HG03060 (cell line): Measurements from ENCODE around the gene MED16.
"Not testable (repeated sequence)": the region's sequence is repeated elsewhere in the genome, so short reads cannot be mapped to it uniquely, and the experiment has no call there.

Experiments used
- ATAC-seq: cut with Tn5 transposase; IDR thresholded peaks from one replicate; pipeline ENCODE4 v1.9.1; 2021; ENCODE audit warnings: low read depth, moderate number of reproducible peaks; ENCODE audit not compliant: unreplicated experiment

MED16 gene

GRCh38 chr19:840519-841206, 52.3 kb downstream of the MED16 start, which contains the start of gene PRTN3:
PRTN3 (plus strand) TSS chr19:840999; CDS start chr19:841009, 10 bp downstream.
- ATAC-seq: no peak

DNA sequence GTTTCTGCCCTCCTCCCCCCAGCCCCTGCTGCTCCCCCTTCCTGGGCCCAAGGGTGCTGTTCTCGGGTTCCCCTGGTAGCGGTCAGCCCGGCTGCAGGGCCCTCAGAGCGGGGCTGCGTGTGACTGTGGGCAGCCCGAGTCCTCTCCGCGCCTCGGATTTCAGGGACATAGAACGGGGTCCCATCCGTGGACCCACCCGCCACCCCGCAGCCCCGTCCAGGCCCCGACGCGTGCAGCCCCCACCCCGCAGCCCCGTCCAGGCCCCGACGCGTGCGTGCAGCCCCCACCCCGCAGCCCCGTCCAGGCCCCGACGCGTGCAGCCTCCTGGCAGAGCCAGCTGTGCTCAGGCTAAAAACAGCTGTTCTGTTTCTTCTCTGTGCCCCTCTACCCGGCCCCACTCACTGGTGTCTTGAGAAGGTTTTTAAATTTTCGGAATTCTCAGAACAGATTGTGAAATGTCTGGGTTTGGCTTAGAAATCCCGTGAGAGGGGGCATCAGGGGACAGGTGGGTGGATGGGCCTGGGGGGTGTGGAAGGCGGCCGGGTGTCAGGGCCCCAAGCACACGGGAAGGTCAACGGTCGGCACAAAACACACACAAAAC, 57.7 kb downstream of the MED16 start:
- ATAC-seq: no peak

DNA sequence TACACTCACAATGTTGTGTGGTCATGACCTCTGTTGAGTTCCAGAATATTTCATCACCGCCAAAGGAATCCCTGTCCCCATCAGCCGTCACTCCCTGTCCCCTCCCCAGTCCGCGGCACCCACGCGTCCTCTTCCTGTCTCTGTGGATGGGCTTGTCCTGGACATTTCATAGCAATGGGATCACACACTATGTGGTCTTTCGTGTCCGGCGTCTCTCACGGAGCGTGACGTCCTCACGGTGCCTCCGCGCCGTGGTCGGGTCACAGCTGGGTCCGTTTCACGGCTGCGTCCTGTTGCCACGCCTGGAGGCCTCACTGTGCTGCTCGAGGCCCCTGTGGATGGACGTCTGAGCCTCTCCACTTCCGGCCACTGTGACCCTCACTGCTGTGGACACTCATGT, 58.8 kb downstream of the MED16 start:
- no peak for ATAC-seq

DNA sequence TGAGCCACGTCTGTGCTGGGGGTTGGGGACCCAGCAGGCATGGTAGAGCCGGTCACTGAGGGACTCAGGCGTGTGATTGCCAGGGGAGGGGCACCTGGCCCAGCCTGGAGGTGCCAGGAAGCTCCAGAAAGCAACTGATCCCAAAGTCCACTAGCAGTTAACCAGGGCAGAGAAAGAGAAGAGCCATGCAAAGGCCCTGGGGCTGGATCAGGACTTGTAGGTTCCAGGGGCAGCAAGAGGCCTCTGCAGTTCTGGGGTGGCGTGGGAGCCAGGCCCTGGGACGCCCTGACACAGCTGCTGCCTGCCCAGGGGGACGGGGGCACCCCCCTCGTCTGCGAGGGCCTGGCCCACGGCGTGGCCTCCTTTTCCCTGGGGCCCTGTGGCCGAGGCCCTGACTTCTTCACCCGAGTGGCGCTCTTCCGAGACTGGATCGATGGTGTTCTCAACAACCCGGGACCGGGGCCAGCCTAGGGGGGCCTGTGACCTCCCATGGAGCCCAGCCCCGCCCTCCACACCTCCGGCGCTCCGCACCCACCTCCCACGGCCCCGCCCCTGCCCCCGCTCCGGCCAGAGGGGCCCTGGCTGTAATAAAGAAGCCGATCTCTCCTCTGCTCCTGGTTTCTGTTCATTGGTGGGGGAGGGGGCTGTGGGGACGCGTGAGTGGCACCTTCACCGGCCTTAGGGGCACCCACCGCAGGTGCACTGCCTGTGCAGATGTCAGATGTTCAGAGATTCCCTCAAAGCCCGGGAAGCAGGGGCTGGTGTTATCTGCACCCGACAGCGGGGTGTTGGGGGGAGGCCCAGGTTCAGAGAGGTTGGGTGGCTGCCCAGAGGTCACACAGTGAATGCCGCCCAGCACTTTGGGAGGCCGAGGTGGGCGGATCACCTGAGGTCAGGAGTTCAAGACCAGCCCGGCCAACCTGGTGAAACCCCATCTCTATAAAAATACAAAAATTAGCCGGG, 61.3 kb downstream of the MED16 start:
- ATAC-seq: no peak

GRCh38 chr19:829129-829758, 63.7 kb downstream of the MED16 start:
- no peak for ATAC-seq

DNA sequence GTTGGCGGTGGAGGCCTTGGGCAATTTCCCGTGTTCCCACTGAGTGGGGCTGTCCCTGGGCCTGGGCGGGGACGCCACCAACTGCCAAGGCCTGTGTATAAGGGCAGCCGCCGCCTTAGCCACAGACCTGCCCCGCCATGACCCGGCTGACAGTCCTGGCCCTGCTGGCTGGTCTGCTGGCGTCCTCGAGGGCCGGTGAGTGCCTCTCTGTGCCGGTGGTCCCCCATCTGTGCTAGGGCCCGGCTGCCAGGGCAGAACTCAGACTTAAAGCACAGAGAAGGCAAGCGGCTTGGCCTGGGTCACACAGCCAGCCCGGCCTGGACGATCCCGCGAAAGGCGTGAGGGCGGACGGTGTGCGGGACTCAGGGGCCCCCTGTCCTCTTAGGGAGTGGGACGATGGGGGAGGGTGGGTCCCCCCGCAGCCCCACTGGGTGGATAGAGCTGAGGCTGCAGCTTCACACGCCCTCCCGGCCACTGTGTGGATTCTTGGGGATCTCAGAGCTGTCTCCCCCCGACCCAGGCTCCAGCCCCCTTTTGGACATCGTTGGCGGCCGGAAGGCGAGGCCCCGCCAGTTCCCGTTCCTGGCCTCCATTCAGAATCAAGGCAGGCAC, 65.2 kb downstream of the MED16 start, which contains the start of gene AZU1:
AZU1 (plus strand) TSS at position 128 of the 612 bp plus-strand sequence; CDS start at position 138, 10 bp downstream.
- no peak for ATAC-seq

DNA sequence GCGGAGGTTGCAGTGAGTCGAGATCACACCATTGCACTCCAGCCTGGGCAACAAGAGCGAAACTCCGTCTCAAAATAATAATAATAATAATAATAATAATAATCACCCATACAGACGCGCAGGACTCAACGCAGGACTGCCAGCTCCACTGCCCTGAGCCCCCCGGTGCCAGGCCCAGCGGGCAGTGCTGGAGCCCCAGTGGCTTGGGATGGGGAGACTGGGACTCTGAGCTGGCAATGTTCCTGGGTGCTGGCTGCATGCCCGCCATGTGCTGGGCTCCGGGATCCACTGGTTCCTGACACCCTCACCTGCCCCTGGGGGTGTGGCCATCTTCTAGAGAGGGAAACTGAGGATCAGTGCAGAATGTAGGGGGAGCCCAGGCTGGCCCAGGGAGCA, 65.7 kb downstream of the MED16 start:
- no peak for ATAC-seq

DNA sequence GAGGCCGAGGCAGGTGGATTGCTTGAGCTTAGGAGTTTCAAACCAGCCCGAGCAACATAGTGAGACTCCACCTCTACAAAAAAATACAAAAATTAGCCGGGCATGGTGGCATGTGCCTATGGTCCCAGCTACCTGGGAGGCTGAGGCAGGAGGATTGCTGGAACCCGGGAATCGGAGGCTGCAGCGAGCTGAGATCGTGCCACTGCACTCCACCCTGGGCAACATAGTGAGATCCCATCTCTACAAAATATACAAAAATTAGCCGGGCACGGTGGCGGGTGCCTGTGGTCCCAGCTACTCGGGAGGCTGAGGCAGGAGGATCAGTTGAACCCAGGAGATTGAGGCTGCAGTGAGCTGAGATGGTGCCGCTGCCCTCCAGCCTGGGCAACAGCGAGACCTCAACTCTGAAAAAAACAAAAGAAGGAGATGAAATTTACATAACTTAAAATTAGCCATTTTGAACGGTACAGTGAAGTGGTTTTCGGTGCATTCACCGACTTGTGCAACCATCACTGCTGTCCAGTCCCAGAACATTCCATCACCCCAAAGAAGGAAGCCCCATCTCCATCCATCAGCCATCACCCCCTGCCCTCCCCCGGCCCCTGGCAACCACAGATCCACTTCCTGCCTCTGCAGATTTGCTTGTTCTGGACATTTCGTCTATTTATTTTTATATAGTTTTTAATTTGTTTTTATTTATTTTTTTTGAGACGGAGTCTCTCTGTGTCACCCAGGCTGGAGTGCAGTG, 66.9 kb downstream of the MED16 start:
- ATAC-seq: no peak

DNA sequence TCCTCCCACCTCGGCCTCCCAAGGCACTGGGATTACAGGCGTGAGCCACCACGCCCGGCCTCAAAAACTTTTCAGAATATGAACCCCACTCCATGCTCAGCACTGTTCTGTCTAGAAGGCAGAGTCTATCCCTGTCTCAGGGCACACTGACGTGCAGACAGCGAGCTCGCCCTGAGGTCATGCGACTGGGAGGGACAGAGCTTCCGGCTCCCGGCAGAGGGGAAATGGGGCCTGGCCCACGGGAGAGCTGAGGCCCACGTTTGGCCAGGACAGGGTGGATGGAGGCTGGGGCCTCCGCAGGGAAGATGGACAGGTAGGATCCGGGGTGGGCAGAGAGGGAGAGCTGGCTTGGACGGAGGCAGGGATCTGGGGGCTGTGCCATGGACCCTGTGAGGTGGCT, 68.1 kb downstream of the MED16 start:
- no peak for ATAC-seq

GRCh38 chr19:823565-824121, 69.3 kb downstream of the MED16 start:
- ATAC-seq: no peak

GRCh38 chr19:821825-822503, 71.0 kb downstream of the MED16 start, which contains the start of gene PLPPR3:
PLPPR3 (minus strand) TSS chr19:821955; CDS start chr19:821559, 396 bp downstream.
- no peak for ATAC-seq

GRCh38 chr19:821231-821824, 71.7 kb downstream of the MED16 start:
- ATAC-seq: no peak

- not testable (repeated sequence) for ATAC-seq
Observed at GRCh38 chr19:820212-820611, 72.8 kb downstream of the MED16 start.
